Fibroblast of peridontal ligament (primary cell): ENCODE results near the gene TOMM7.
"Not testable (repeated sequence)": the region's sequence is repeated elsewhere in the genome, so short reads cannot be mapped to it uniquely, and the experiment has no call there.

Experiments used
- DNase-seq: peaks from one replicate; pipeline ENCODE4 v3.0.0-alpha.2; 2010; ENCODE audit errors: extremely low read depth

TOMM7 gene

DNA sequence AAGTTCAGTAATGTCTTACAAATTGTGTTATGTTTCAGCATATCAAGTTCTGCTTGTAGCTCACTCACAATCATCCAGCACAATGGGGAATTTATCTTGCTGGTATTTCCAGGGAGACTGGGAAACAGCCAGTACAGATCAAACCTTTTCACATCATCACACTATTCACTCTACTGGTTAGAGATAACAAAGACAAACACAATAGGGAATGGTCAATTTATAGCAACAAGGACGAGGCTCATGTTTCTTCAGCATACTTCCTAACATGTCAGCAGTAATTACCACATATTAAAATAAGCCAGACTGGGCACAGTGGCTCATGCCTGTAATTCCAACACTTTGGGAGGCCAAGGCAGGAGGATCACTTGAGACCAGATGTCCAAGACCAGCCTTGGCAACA is 38.3 kb downstream of the TOMM7 start:
- DNase-seq, result no peak

DNA sequence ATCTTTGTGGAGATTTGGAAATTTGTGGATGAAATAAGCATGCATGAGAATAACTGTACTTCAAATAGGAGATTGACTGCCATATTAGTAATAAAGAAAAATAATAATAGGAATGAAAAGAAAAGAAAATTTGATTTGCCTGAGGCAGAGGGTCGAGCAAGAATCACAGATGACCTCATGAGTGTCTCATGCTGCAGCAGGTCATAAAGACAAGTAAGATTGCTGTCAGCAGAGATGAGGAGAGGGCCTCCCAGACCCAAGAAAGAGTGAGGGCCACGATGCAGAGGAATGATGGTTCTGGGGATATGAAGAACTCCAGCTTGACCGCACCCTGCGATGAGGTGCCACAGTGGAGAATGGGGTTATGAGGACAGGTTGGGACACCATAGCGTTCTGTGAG is 39.2 kb downstream of the TOMM7 start:
- no peak for DNase-seq

DNA sequence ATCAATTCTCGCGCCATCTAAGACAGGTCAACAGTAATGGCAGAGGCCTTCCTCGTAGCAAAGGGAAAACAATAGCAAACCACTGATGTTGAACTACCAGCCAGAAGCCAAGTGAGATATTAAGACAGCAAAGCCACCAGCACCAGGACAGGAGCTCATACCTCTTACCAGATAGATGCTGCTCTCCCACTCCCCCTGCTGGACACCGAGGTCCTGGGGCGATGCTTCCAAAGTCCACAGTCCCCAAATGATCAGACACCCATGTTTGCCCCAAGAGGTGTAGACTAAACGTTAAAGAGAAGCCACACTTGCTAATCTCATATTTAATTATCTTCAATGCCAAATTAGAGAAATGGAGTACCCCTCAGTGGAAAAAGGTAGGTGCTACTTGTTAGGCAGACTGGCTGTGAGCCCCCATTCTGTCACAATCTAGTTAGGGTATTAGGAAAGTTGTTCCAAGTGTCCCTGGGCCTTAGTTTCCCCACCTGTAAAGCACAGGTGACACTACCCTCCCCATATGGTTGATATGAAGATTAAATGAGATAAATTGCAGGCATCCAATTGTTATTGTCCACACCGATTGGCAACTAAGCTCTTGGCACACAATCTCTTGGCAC is 39.9 kb downstream of the TOMM7 start:
- peak; percentile 32 for DNase-seq

DNA sequence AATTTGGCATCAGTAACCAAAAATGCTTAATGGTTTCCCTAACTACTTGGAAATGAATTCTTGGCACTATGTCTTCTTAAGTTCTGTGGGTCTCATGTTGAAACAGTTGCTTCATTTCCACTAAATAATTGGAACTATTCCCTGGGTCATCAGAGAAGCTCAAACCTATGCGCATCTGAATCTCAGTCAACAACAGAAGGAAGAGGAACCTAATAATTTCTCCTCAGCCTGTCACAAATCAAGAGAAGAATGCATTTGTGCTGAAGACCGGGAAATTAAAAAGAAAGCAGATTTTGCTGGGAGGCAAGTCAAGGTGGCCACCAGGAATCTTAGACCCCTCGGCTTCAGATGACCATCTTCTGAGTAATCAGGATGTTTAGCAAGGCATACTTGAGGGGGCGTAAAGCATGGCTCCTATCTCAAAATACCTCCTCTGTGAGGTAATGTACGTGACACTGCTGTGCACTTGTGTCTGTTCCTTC is 41.4 kb downstream of the TOMM7 start:
- peak; percentile 77 for DNase-seq

DNA sequence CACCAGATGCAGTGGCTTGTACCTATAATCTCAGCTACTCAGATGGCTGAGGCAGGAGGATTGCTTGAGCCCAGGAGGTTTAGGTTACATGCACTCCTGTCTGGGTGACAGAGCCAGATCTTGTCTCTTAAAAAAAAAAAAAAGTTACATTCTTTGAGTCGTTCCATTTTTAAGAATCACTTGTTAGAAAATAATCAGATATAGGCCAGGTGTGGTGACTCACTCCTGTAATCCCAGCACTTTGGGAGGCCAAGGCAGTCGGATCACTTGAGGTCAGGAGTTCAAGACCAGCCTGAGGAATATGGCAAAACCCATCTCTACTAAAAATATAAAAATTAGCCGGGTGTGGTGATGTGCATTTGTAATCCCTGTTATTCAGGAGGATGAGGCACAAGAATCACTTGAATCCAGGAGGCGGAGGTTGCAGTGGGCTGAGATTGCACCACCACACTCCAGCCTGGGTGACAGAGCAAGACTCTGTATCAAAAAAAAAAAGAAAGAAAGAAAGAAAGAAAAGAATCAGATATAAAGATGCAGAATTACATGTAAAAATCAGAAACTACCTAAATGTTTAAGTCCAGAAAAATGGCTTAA is 42.8 kb downstream of the TOMM7 start:
- DNase-seq, result not testable (repeated sequence)

DNA sequence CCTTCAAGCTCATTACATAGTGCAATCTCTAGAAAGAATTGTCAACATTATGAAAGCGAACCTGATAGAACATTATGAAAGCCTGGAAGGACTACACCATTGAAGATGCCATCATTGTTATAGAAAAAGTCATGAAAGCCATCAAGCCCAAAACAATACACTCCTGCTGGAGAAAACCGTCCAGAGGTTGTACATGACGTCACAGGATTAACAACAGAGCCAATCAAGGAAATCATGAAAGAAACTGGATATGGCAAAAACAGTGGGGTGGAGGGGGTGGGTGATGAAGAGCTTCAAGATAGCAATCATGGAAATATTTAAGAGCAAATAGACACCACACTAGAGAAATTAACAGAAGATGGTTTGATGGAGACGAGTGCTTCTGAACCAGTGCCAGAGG is 45.7 kb downstream of the TOMM7 start:
- DNase-seq, result no peak

DNA sequence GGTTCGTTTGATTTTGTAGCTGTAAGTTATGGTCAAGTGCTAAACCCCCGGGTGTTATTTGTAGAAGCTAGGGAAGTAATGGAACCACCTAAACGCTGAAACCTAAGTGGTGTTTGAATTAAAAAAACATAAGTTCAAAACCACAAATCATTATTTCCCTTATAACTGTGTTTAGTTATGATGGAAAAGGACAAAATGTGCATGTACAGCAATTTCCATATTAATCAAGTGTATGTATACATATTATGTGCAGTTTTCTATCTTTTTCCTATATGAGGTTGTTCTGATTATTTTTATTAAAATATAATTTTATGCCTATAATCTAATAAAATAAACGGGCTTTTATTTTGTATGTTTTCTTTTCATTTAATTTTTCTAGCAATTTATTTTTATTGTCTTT is 49.8 kb downstream of the TOMM7 start:
- DNase-seq, result no peak

DNA sequence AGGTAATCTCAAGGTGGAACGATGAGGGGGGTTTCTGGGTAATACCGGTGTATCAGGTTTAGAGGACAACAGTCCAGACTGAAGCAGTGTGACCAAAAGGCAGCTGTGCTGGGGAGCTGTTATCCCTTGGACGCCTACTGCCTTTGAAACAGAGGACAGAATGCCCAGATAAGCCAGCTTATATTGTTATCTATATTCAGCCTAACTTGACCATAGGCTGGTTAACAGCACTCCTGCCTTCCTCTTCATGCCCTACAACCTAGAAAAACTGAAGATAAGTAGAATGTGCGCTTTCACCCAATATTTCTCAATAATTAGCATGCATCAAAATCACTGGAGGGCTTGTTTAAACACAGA is 50.8 kb downstream of the TOMM7 start:
- DNase-seq, result no peak

DNA sequence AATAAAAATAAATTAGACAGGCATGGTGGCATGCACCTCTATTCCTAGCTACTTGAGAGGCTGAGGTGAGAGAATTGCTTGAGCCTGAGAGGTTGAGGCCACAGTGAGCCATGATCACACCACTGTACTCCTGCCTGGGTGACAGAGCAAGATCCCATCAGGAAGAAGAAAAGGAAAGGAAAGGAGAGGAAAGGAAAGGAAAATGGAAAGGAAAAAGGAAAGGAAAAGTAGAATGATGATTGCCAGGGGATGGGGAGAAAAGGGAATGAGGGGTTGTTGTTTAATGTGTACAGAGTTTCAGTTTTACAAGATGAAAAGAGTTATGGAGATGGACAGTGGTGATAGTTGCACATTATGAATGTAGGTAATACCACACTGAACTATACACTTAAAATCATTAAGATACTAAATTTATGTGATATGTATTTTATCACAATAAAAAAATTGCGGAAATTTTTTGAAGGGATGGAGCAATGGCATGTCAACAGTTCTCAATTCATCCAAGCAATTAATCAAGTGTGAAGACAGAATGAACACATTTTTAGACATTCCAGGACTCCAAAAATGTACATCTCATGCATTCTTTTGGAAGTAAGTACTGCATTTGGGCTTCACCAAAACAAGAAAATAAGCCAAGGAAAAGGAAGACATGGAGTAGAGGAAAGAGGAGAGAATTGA is 51.3 kb downstream of the TOMM7 start:
- DNase-seq, result no peak

DNA sequence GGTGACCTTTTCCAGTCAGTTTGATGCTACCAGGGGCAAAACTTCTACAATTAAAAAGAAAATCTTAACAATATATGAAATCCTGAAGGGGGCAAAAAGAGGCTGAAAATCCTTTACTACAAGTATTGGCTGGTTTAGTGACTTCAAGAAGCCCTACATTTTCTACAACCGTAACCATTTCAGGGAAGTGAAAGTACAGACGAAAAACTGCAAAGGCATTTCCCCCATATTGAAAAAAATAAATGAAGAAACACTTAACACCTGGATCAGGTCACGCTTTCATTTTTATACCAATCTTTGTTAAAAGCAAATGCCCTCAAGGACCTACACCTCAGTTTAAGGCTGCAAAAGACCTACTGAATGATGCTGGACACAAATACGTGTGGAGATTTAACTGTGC is 57.0 kb downstream of the TOMM7 start:
- no peak for DNase-seq
